ENCODE results near the gene VPS13D.

- TF ChIP-seq, protein P1, sequence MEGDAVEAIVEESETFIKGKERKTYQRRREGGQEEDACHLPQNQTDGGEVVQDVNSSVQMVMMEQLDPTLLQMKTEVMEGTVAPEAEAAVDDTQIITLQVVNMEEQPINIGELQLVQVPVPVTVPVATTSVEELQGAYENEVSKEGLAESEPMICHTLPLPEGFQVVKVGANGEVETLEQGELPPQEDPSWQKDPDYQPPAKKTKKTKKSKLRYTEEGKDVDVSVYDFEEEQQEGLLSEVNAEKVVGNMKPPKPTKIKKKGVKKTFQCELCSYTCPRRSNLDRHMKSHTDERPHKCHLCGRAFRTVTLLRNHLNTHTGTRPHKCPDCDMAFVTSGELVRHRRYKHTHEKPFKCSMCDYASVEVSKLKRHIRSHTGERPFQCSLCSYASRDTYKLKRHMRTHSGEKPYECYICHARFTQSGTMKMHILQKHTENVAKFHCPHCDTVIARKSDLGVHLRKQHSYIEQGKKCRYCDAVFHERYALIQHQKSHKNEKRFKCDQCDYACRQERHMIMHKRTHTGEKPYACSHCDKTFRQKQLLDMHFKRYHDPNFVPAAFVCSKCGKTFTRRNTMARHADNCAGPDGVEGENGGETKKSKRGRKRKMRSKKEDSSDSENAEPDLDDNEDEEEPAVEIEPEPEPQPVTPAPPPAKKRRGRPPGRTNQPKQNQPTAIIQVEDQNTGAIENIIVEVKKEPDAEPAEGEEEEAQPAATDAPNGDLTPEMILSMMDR (IDR thresholded peaks at IDR 0.05; ENCODE audit: low read length): no peak
- no peak for TF ChIP-seq EZH2 (optimal IDR thresholded peaks at IDR 0.05; ENCODE audit: low read depth, low read length)
- TF ChIP-seq EZH2phosphoT487 (IDR thresholded peaks at IDR 0.05; ENCODE audit: low read length): no peak
Observed at GRCh38 chr1:12439073-12439472, 209.2 kb downstream of the VPS13D start.
